ENCODE measurements around the gene GRAMD1B.

Gene GRAMD1B

GRCh38 chr11:123575441-123575840 is 145.4 kb downstream of the GRAMD1B start:
- no peak for DNase-seq

- no peak for DNase-seq
Observed at GRCh38 chr11:123576082-123576481, 146.0 kb downstream of the GRAMD1B start.

GRCh38 chr11:123576501-123576900 is 146.4 kb downstream of the GRAMD1B start:
- no peak for DNase-seq

GRCh38 chr11:123577081-123577598 is 147.1 kb downstream of the GRAMD1B start:
- DNase-seq = peak; percentile 71

- DNase-seq = no peak
Observed at GRCh38 chr11:123578778-123579481, 148.9 kb downstream of the GRAMD1B start.

- no peak for DNase-seq
Observed at GRCh38 chr11:123579482-123579812, 149.4 kb downstream of the GRAMD1B start.

- DNase-seq = no peak
Observed at GRCh38 chr11:123580137-123580536, 150.1 kb downstream of the GRAMD1B start.

GRCh38 chr11:123580557-123581275 is 150.6 kb downstream of the GRAMD1B start:
- peak; percentile 70 for DNase-seq

GRCh38 chr11:123581651-123582399 is 151.8 kb downstream of the GRAMD1B start:
- no peak for DNase-seq

GRCh38 chr11:123582992-123583504 is 153.0 kb downstream of the GRAMD1B start:
- DNase-seq = no peak

GRCh38 chr11:123584186-123584585 is 154.1 kb downstream of the GRAMD1B start:
- DNase-seq = no peak

- no peak for DNase-seq
Observed at GRCh38 chr11:123584737-123585136, 154.7 kb downstream of the GRAMD1B start.

- DNase-seq = no peak
Observed at GRCh38 chr11:123585206-123585605, 155.1 kb downstream of the GRAMD1B start.

GRCh38 chr11:123585706-123586105 is 155.6 kb downstream of the GRAMD1B start:
- DNase-seq = no peak

- no peak for DNase-seq
Observed at GRCh38 chr11:123586568-123586967, 156.5 kb downstream of the GRAMD1B start.

GRCh38 chr11:123587044-123587443 is 157.0 kb downstream of the GRAMD1B start:
- DNase-seq = no peak

GRCh38 chr11:123587559-123587958 is 157.5 kb downstream of the GRAMD1B start:
- DNase-seq = no peak

- no peak for DNase-seq
Observed at GRCh38 chr11:123588117-123588863, 158.2 kb downstream of the GRAMD1B start.

- DNase-seq = no peak
Observed at GRCh38 chr11:123588864-123589262, 158.8 kb downstream of the GRAMD1B start.

GRCh38 chr11:123590296-123590912 is 160.3 kb downstream of the GRAMD1B start:
- no peak for DNase-seq

- no peak for DNase-seq
Observed at GRCh38 chr11:123593570-123593969, 163.5 kb downstream of the GRAMD1B start.

All from activated naive CD4-positive, alpha-beta T cell treated with Interleukin-2 at 50 U/mL for 16 hours (primary cell).